IPS-18a (cell line): ENCODE results near the gene NME7.

Experiments used
- H3K27ac ChIP-seq: one replicate; pipeline ENCODE4 v1.5.1; 2013; ENCODE audit warnings: low read length
- H3K27me3 ChIP-seq: one replicate; pipeline ENCODE4 v1.6.1; 2013; ENCODE audit warnings: mild to moderate bottlenecking, low read length; ENCODE audit not compliant: control insufficient read depth, insufficient read depth
- H3K36me3 ChIP-seq: one replicate; pipeline ENCODE4 v1.6.1; 2013; ENCODE audit warnings: low read depth, low read length; ENCODE audit not compliant: control insufficient read depth
- H3K4me1 ChIP-seq: one replicate; pipeline ENCODE4 v1.6.1; 2013; ENCODE audit warnings: low read depth, low read length; ENCODE audit not compliant: control insufficient read depth
- H3K4me3 ChIP-seq: one replicate; pipeline ENCODE4 v1.5.1; 2013; ENCODE audit warnings: low read length
- H3K9ac ChIP-seq: one replicate; pipeline ENCODE4 v1.6.1; 2013; ENCODE audit warnings: mild to moderate bottlenecking, low read length, moderate library complexity
- H3K9me3 ChIP-seq: one replicate; pipeline ENCODE4 v1.6.1; 2013; ENCODE audit warnings: low read depth, low read length; ENCODE audit not compliant: control insufficient read depth

The NME7 gene

GRCh38 chr1:169107603-169108208 lies 259.9 kb downstream of the NME7 start:
- Histone ChIP-seq H3K4me3 (peak overlapping the region; percentile 99), H3K9me3 (no peaks in the 10 kb centered on the region), H3K4me1 (peaks cover 36% of the 10 kb centered on the region), H3K27me3 (peaks cover 17% of the 10 kb centered on the region), H3K36me3 (peaks cover 16% of the 10 kb centered on the region), H3K9ac (peak overlapping the region; percentile 85), H3K27ac (no peak overlapping the region)

- H3K9me3 ChIP-seq, result no peaks in the 10 kb centered on the region
- peak overlapping the region; percentile 99 for H3K4me3 ChIP-seq
- H3K36me3 ChIP-seq, result peaks cover 10% of the 10 kb centered on the region
- H3K27ac ChIP-seq, result no peak overlapping the region
- peaks cover 42% of the 10 kb centered on the region for H3K4me1 ChIP-seq
- H3K9ac ChIP-seq, result peak overlapping the region; percentile 85
- peaks cover 17% of the 10 kb centered on the region for H3K27me3 ChIP-seq
Observed at GRCh38 chr1:169106921-169107602, 260.5 kb downstream of the NME7 start.

GRCh38 chr1:169106095-169106920 lies 261.3 kb downstream of the NME7 start, which contains the start of gene ATP1B1:
ATP1B1 (plus strand) TSS chr1:169106690; CDS start chr1:169106830, 140 bp downstream.
- Histone ChIP-seq H3K9ac (peak within 1 kb of the TSS; percentile 85), H3K36me3 (peaks cover 3% of the 10 kb centered on the region), H3K27ac (no peak within 1 kb of the TSS), H3K4me3 (peak within 1 kb of the TSS; percentile 99), H3K9me3 (no peaks in the 10 kb centered on the region), H3K27me3 (peaks cover 17% of the 10 kb centered on the region), H3K4me1 (peaks cover 42% of the 10 kb centered on the region)

- H3K9ac ChIP-seq, result peak overlapping the region; percentile 57
Observed at GRCh38 chr1:169105434-169106094, 262.0 kb downstream of the NME7 start.

GRCh38 chr1:169105087-169105433 lies 262.5 kb downstream of the NME7 start:
- H3K27ac ChIP-seq, result no peak overlapping the region
- H3K9me3 ChIP-seq, result no peaks in the 10 kb centered on the region
- peak overlapping the region; percentile 61 for H3K4me3 ChIP-seq

More at GRCh38 chr1:169105434-169106094, 262.0 kb downstream of the NME7 start:
- Histone ChIP-seq H3K36me3 (no peaks in the 10 kb centered on the region), H3K4me3 (peak overlapping the region; percentile 61), H3K27me3 (peaks cover 17% of the 10 kb centered on the region), H3K9me3 (no peaks in the 10 kb centered on the region), H3K27ac (no peak overlapping the region), H3K4me1 (peaks cover 42% of the 10 kb centered on the region)

GRCh38 chr1:169103480-169103893 lies 264.1 kb downstream of the NME7 start:
- Histone ChIP-seq H3K4me1 (peaks cover 21% of the 10 kb centered on the region), H3K9ac (no peak overlapping the region), H3K4me3 (no peak overlapping the region)

More at GRCh38 chr1:169105087-169105433, 262.5 kb downstream of the NME7 start:
- Histone ChIP-seq H3K9ac (peak overlapping the region; percentile 57), H3K4me1 (peaks cover 37% of the 10 kb centered on the region), H3K27me3 (peaks cover 17% of the 10 kb centered on the region), H3K36me3 (no peaks in the 10 kb centered on the region)

GRCh38 chr1:169103002-169103401 lies 264.6 kb downstream of the NME7 start:
- peaks cover 17% of the 10 kb centered on the region for H3K27me3 ChIP-seq
- H3K9me3 ChIP-seq, result no peaks in the 10 kb centered on the region
- no peak overlapping the region for H3K27ac ChIP-seq
- peaks cover 18% of the 10 kb centered on the region for H3K4me1 ChIP-seq
- no peak overlapping the region for H3K9ac ChIP-seq
- no peaks in the 10 kb centered on the region for H3K36me3 ChIP-seq
- H3K4me3 ChIP-seq, result no peak overlapping the region

More at GRCh38 chr1:169103480-169103893, 264.1 kb downstream of the NME7 start:
- H3K27ac ChIP-seq, result no peak overlapping the region
- no peaks in the 10 kb centered on the region for H3K36me3 ChIP-seq
- peaks cover 17% of the 10 kb centered on the region for H3K27me3 ChIP-seq
- no peaks in the 10 kb centered on the region for H3K9me3 ChIP-seq

- no peak overlapping the region for H3K4me3 ChIP-seq
- no peaks in the 10 kb centered on the region for H3K9me3 ChIP-seq
- H3K27me3 ChIP-seq, result peaks cover 17% of the 10 kb centered on the region
- peaks cover 18% of the 10 kb centered on the region for H3K4me1 ChIP-seq
- H3K27ac ChIP-seq, result no peak overlapping the region
- H3K36me3 ChIP-seq, result no peaks in the 10 kb centered on the region
- H3K9ac ChIP-seq, result no peak overlapping the region
Observed at GRCh38 chr1:169102567-169102966, 265.0 kb downstream of the NME7 start.

- Histone ChIP-seq H3K36me3 (no peaks in the 10 kb centered on the region), H3K9me3 (no peaks in the 10 kb centered on the region), H3K9ac (no peak overlapping the region), H3K4me3 (no peak overlapping the region), H3K27ac (no peak overlapping the region), H3K27me3 (peaks cover 12% of the 10 kb centered on the region), H3K4me1 (peaks cover 18% of the 10 kb centered on the region)
Observed at GRCh38 chr1:169100651-169101088, 266.9 kb downstream of the NME7 start.

GRCh38 chr1:169100208-169100607 lies 267.4 kb downstream of the NME7 start:
- no peak overlapping the region for H3K9ac ChIP-seq
- no peak overlapping the region for H3K4me3 ChIP-seq
- no peaks in the 10 kb centered on the region for H3K36me3 ChIP-seq
- H3K27ac ChIP-seq, result no peak overlapping the region
- peaks cover 16% of the 10 kb centered on the region for H3K4me1 ChIP-seq
- no peaks in the 10 kb centered on the region for H3K9me3 ChIP-seq
- H3K27me3 ChIP-seq, result peaks cover 12% of the 10 kb centered on the region

- Histone ChIP-seq H3K9ac (no peak overlapping the region), H3K27me3 (peaks cover 8% of the 10 kb centered on the region), H3K4me3 (no peak overlapping the region), H3K4me1 (peaks cover 10% of the 10 kb centered on the region), H3K27ac (no peak overlapping the region), H3K36me3 (no peaks in the 10 kb centered on the region), H3K9me3 (no peaks in the 10 kb centered on the region)
Observed at GRCh38 chr1:169099561-169099960, 268.0 kb downstream of the NME7 start.
